Measurements from ENCODE around the gene SLX4.

GRCh38 chr16:3532741-3533140 lies 78.7 kb downstream of the SLX4 start:
- no peak for TF ChIP-seq POLR2A (IDR thresholded peaks at IDR 0.05; ENCODE audit: low read depth, low read length)
- no peak for TF ChIP-seq POLR2AphosphoS5 (IDR thresholded peaks at IDR 0.05; ENCODE audit: low read depth, low read length)
- TF ChIP-seq TAF1 (IDR thresholded peaks at IDR 0.05; ENCODE audit: borderline replicate concordance, low read depth, low read length): no peak

All from GM12892 (cell line).